Coronary artery (tissue), 2 donors: Measurements from ENCODE around the gene PDP2.

Experiments used
- DNase-seq: peaks from one replicate; pipeline ENCODE4 v3.0.0-alpha.2; 2017; ENCODE audit warnings: low spot score
- H3K27ac ChIP-seq, 2 donors: fragments of 200-600 bp; sonication (generic); one replicate each; pipeline ENCODE4 v1.5.1; 2016 to 2019
- H3K4me3 ChIP-seq: fragments of 200-600 bp; sonication (generic); 2 replicates; pipeline ENCODE4 v1.5.1; 2016; ENCODE audit warnings: mild to moderate bottlenecking, moderate library complexity
- TF ChIP-seq, protein P1 (sequence below): fragments of 200-600 bp; sonication (generic); IDR thresholded peaks from one replicate; pipeline ENCODE4 v1.5.1; 2019; ENCODE audit warnings: antibody characterized with exemption

The PDP2 gene

DNA sequence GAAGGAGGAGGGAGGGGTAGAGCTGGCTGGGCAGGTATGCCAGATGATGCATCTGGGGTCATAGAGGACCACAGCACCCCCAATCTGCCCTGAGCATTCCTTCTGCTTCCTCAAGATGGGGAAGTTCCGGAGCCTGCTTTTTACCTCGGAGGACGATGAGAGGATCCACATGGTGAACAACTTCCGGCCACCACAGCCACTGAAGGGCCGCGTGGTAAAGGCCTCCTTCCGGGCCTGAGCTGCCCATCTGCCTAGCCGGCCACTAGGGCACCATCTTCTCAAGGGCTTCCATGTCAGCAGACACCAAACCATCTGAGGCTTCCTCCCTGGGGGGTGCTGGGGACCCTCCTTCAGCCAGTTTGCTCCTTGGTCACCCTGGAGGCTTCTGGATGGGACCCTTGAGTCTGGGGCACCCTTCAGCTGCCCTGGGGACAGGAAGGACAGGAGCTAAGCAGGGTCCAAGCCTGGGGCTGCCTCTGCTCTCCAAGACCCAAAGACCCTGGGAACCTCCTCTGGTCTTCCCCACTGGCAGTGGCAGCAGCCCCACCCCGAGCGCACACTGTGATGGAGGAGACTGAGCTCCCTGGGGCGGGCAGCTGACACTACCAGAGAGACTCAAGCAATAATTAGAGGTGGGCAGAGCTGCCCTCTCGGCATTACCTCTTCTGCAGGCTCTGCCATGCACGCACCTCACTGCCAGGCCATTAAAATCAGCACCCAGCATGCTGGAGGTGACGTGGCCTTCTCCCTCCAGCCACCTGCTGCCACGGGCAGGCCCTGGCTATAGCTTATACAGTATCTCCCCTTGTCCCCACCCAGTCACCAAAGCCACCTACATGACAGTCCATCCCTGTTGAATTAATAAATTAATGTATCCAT, 26.8 kb upstream of the PDP2 start:
- no peak for DNase-seq
- H3K27ac ChIP-seq = no peak overlapping the region
- TF ChIP-seq, protein P1, sequence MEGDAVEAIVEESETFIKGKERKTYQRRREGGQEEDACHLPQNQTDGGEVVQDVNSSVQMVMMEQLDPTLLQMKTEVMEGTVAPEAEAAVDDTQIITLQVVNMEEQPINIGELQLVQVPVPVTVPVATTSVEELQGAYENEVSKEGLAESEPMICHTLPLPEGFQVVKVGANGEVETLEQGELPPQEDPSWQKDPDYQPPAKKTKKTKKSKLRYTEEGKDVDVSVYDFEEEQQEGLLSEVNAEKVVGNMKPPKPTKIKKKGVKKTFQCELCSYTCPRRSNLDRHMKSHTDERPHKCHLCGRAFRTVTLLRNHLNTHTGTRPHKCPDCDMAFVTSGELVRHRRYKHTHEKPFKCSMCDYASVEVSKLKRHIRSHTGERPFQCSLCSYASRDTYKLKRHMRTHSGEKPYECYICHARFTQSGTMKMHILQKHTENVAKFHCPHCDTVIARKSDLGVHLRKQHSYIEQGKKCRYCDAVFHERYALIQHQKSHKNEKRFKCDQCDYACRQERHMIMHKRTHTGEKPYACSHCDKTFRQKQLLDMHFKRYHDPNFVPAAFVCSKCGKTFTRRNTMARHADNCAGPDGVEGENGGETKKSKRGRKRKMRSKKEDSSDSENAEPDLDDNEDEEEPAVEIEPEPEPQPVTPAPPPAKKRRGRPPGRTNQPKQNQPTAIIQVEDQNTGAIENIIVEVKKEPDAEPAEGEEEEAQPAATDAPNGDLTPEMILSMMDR = no peak
- H3K4me3 ChIP-seq = no peak overlapping the region

DNA sequence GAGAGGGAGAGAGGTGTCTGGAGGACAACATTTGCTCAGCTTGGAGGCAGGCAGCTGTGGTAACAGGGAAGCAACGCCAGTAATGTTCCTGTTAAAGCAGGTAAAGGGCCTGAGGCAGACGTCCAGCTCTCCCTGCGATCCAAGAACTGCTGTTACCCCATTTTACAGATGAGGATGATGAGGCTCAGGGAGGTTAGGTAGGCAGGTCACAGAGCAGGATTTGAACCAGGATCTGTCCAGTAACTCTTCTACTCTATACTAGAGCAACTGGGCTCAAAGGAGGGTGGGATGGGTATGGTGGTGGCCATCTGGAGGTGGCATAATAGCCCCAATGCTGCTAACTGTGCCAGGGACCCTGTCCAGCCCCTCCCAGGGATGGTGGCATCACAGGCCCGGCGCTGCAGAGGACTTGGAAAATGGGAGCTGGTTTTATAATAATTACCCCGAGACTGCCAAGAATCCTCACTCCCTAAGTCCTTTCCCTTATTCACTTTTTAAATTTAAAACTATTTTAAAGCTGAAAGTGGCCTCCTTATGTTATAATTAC, 24.1 kb upstream of the PDP2 start:
- Histone ChIP-seq H3K4me3 (no peak overlapping the region), H3K27ac (no peak overlapping the region)
- no peak for DNase-seq
- TF ChIP-seq, protein P1 = no peak

DNA sequence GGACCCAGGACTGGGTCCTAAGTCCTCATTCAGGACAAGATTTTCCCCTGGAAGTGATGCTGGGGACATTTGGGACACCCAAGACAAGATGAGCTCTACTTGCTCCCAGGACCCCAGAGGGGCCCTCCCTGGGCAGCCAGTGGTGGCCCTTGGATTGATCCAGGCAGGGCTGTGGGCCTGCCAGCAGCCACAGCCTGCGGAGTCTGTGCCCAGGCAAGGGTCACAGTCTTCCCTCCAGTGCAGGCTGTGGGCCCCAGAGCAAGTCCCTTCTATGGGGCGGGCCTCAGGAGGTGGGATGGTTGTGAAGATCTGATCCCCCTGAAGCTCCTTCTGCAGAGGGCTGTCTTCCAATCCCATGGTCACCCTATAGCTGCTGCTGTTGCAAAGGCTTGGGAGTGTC, 23.5 kb upstream of the PDP2 start:
- H3K4me3 ChIP-seq = no peak overlapping the region
- TF ChIP-seq, protein P1 = no peak

DNA sequence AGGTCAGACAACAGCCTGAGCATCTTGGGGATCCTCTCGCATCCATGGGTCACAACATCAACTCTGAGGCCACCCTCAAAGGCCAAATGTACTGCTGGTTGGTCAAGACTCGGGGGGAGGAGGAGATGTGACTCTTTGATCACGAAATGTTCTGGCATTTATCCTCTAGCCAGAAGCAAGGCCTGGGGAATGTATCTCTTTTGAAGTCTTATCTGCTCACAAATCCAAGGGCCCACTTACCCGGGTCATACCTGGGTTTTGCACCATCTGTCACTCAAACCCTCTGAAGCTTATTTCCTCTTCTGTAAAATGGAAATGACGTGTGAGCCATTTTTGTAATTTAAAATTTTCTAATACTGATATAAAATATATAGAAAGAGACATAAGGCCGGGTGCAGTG, 22.9 kb upstream of the PDP2 start:
- Histone ChIP-seq H3K4me3 (no peak overlapping the region), H3K27ac (no peak overlapping the region)
- no peak for DNase-seq
- TF ChIP-seq, protein P1 = no peak

More for the DNA sequence above, 23.5 kb upstream of the PDP2 start:
- H3K27ac ChIP-seq = no peak overlapping the region
- no peak for DNase-seq

DNA sequence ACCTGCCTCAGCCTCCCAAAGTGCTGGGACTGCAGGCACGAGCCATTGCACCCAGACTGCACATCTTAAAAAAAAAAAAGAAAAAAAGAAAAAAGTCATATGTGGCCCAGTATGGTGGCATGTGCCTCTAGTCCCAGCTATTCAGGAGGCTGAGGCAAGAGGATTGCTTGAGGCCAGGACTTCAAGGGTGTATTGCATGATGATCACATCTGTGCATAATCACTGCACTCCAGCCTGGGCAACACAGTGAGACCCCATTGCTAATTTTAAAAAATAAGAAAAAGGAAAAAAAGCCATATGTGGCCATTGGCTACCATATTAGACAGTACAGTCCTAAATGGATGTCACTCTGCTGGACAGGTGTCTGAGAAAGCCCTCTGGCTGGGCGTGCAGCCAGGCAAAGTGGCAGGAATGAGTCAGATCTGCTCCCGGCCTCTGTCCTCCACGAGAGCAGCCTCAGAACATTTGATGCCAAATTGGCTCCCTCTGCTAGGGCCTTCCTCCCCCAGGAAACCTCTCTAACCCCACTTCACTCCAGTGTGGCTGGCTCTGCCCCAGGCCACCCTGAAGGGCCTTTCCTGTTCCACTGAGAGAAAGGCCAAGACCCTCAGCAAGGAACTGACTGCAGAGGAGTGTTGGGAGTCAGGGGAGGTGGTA, 21.4 kb upstream of the PDP2 start:
- no peak overlapping the region for H3K27ac ChIP-seq
- no peak for DNase-seq
- no peak overlapping the region for H3K4me3 ChIP-seq
- TF ChIP-seq, protein P1 = no peak

DNA sequence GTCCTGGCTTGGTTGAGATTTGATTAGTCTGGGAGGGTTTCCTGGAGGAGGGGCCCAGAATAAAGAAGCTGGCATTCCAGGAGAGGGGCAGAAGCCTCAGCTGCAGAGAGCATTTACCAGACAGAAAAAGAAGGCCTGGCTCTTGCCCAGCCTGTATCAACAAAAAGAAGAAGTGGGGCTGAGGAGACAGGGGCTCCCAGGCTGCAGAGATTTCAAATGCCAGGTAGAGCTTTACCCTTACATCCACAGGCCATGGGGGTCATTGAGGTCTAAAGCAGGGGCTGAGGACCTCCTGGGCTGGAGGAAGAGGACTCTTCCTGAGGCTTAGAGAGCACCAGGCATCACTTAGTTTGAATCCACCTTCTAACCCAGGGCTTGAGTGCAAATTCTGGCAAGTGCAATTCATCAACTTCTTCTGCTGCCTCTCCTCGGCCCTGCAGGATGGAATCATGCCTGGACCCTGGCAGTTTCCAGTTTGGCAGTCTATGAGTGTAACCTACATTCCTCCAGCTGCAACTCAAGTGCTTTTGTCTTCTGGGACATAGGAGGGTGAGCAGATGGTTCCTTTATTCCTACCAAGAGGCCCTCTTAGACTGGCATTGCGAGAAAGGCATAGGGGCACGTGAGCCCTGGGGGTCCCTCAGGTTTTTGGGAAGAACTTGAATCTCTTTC, 20.8 kb upstream of the PDP2 start:
- DNase-seq = no peak
- TF ChIP-seq, protein P1 = no peak
- H3K27ac ChIP-seq = no peak overlapping the region
- no peak overlapping the region for H3K4me3 ChIP-seq
